Measurements from ENCODE around the gene FTSJ1. TPM values are rescaled to one million over a fixed set of nuclear protein-coding genes. Genes with fewer than 3 reads are reported as not detected.
"Not testable (repeated sequence)": the region's sequence is repeated elsewhere in the genome, so short reads cannot be mapped to it uniquely, and the experiment has no call there.

Gene FTSJ1, protein sequence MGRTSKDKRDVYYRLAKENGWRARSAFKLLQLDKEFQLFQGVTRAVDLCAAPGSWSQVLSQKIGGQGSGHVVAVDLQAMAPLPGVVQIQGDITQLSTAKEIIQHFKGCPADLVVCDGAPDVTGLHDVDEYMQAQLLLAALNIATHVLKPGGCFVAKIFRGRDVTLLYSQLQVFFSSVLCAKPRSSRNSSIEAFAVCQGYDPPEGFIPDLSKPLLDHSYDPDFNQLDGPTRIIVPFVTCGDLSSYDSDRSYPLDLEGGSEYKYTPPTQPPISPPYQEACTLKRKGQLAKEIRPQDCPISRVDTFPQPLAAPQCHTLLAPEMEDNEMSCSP
- 10 to 100 TPM; 62.8 to 73.9 TPM for total RNA-seq

- CTCF ChIA-PET = interaction anchor here (1.6 to 1.9 kb wide), 2 partner anchors 17 to 64 kb away, joined by 5 read pairs; no protein-coding TSS in a partner anchor
- POLR2A ChIA-PET = no interaction called here
- Mint-ChIP-seq H3K27me3 (no peaks in the 10 kb centered on the region), H3K27ac (peak within 1 kb of the TSS; percentile 93), H3K4me3 (peak within 1 kb of the TSS; percentile 94), H3K36me3 (peaks cover 20% of the 10 kb centered on the region), H3K4me1 (ENCODE audit: low read depth) (peaks cover 33% of the 10 kb centered on the region), H3K9me3 (no peaks in the 10 kb centered on the region)
- peak; percentile 90 for DNase-seq
- intact Hi-C loops (cut with micrococcal nuclease) = loop anchor here (1.0 to 5.0 kb wide), 3 partner anchors 46 to 98 kb away; partner anchors contain the start of genes EBP, RBM3 and TBC1D25
These were observed at the start of gene FTSJ1 for GRCh38 chrX:48475774-48476577. TSS of gene FTSJ1 (plus strand) at chrX:48476199. CDS start at chrX:48478048, 1,849 bp downstream.

DNA sequence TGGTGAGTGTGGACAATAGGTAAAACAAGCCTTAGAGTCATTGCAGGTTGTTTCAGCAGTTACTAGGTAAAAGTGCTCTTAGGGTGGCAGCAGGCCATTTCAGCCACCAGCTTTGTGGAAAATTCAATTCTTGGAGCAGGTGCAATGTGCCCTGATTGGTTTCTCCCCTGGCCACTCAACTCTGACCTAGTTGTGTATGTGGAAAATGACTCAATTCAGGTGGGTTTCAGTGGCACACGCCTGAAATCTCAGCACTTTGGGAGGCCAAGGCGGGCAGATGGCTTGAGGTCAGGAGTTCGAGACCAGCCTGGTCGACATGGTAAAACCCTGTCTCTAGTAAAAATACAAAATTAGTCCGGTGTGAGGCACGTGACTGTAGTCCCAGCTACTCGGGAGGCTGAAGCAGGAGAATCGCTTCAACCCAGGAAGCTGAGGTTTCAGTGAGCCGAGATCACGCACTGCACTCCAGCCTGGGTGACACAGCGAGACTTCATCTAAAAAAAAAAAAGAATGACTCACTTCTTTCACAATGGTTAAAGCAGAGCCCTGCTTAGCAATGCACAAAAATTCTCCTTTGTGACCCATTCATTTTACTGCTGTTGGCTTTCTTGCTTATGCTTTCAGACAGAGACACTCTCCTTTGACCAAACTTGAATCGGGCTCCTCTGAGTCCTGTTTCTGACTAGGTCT is 48.8 kb upstream of the FTSJ1 start:
- H3K4me1 Mint-ChIP-seq (ENCODE audit: low read depth); POLR2A ChIA-PET; H3K9me3 Mint-ChIP-seq; intact Hi-C loops (cut with micrococcal nuclease); H3K27ac Mint-ChIP-seq; H3K4me3 Mint-ChIP-seq; H3K36me3 Mint-ChIP-seq; DNase-seq; CTCF ChIA-PET; H3K27me3 Mint-ChIP-seq: not testable (repeated sequence)

- H3K4me1 Mint-ChIP-seq (ENCODE audit: low read depth) = peaks cover 13% of the 10 kb centered on the region
- DNase-seq; H3K27me3 Mint-ChIP-seq; POLR2A ChIA-PET; CTCF ChIA-PET; H3K9me3 Mint-ChIP-seq; intact Hi-C loops (cut with micrococcal nuclease); H3K4me3 Mint-ChIP-seq; H3K27ac Mint-ChIP-seq; H3K36me3 Mint-ChIP-seq: not testable (repeated sequence)
These were observed 46.4 kb upstream of the FTSJ1 start for GRCh38 chrX:48429606-48430005.

- DNase-seq; H3K27me3 Mint-ChIP-seq; POLR2A ChIA-PET; H3K27ac Mint-ChIP-seq; intact Hi-C loops (cut with micrococcal nuclease); CTCF ChIA-PET; H3K36me3 Mint-ChIP-seq; H3K9me3 Mint-ChIP-seq; H3K4me3 Mint-ChIP-seq: not testable (repeated sequence)
- H3K4me1 Mint-ChIP-seq (ENCODE audit: low read depth) = peaks cover 13% of the 10 kb centered on the region
These were observed 45.8 kb upstream of the FTSJ1 start for GRCh38 chrX:48430166-48430565.

- H3K36me3 Mint-ChIP-seq; H3K27me3 Mint-ChIP-seq; intact Hi-C loops (cut with micrococcal nuclease); H3K4me3 Mint-ChIP-seq; H3K4me1 Mint-ChIP-seq (ENCODE audit: low read depth); POLR2A ChIA-PET; CTCF ChIA-PET; H3K27ac Mint-ChIP-seq: not testable (repeated sequence)
- DNase-seq = peak; percentile 29
- peaks cover 10% of the 10 kb centered on the region for H3K9me3 Mint-ChIP-seq
These were observed 42.3 kb upstream of the FTSJ1 start for GRCh38 chrX:48433713-48434112.

DNA sequence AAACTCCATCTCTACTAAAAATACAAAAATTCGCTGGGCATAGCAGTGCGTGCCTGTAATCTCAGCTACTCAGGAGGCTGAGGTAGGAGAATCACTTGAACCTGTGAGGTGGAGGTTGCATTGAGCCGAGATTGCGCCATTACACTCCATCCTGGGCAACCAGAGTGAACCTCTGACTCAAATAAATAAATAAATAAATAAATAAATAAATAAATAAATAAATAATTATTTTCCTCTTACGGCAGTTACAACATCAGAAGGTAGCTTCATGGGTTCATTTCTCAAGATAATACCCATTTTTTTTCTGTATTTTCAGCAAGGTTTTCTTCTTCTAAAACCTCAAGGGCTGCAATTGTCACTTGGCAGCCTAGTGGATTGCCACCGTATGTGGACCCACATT is 28.8 kb upstream of the FTSJ1 start:
- H3K27ac Mint-ChIP-seq; POLR2A ChIA-PET; H3K9me3 Mint-ChIP-seq; intact Hi-C loops (cut with micrococcal nuclease); H3K4me3 Mint-ChIP-seq; H3K36me3 Mint-ChIP-seq; DNase-seq; CTCF ChIA-PET; H3K4me1 Mint-ChIP-seq (ENCODE audit: low read depth); H3K27me3 Mint-ChIP-seq: not testable (repeated sequence)

DNA sequence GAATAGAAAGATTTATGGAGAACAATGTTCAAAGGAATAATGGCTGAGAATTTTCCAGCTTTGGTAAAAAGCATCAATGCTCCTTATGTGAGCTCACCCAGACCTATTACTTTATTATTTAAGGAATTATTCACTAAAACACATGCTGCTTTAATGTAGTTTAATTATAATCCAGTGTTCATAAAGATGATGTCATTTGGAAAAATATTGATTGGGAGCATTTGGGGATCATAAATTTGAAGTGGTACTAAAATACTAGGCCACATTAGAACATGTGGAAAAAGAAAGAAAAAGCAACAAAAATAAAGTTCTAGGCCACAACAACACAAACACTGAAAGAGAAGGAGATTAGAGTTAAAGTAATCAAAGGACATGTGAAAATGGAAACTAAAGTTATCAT is 25.9 kb upstream of the FTSJ1 start:
- intact Hi-C loops (cut with micrococcal nuclease) = no loop called here
- Mint-ChIP-seq H3K27me3 (no peaks in the 10 kb centered on the region), H3K9me3 (no peaks in the 10 kb centered on the region), H3K4me3 (no peak overlapping the region), H3K4me1 (ENCODE audit: low read depth) (no peaks in the 10 kb centered on the region), H3K36me3 (no peaks in the 10 kb centered on the region), H3K27ac (no peak overlapping the region)
- DNase-seq = no peak
- CTCF ChIA-PET = no interaction called here
- POLR2A ChIA-PET = no interaction called here

DNA sequence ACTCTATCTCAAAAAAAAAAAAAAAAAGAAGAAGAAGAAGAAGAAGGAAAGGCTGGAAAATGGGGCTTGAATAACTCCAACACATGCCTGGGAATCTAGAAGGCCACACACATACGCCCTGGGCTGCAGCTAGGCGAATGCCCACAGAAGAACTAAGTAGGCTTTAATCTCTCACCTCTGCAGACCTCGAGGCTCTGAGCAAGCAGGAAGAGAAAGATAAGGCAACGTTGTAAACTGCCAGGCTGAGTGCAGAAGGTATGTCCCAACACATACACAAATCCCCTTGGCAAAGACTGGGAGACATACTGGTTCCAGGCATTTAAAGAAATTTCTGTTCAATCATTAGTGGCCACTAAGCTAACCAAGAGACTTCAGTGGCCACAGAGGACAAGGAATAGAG is 24.3 kb upstream of the FTSJ1 start:
- Mint-ChIP-seq H3K4me3 (no peak overlapping the region), H3K4me1 (ENCODE audit: low read depth) (no peaks in the 10 kb centered on the region), H3K9me3 (no peaks in the 10 kb centered on the region), H3K27me3 (no peaks in the 10 kb centered on the region), H3K27ac (no peak overlapping the region), H3K36me3 (peaks cover 2% of the 10 kb centered on the region)
- no peak for DNase-seq
- CTCF ChIA-PET = no interaction called here
- intact Hi-C loops (cut with micrococcal nuclease) = no loop called here
- POLR2A ChIA-PET = no interaction called here

DNA sequence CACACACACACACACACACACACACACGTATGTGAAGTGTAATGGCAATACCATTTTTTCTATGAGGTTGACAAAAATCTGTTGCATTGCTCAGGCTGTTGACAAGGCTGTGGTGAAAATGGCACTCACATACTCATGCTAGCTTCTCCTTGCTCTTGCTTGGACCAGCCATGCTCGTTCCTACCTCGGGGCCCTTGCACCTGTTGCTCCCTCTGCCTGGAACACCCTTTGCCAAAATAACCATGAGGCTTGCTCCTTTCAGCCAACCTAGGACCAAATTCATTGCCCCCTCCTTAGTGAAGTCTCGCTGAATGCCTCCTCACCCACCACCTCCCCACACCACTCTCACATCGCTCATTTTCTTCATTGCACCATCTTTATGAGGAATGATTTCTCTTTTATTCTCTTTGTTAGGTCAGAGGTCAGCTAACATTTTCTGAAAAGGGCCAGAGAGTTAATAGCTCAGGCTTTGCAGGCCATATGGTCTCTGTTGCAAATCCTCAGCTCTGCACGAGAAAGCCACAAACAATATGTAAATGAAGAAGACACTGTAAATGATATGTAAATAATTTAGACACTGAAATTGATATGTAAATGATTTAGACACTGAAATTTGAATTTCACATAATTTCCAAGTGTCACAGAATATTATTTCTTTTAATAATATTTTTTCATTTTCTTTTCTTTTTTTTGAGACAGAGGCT is 19.2 kb upstream of the FTSJ1 start:
- Mint-ChIP-seq H3K27ac (no peak overlapping the region), H3K4me1 (ENCODE audit: low read depth) (no peaks in the 10 kb centered on the region), H3K4me3 (no peak overlapping the region), H3K36me3 (peaks cover 29% of the 10 kb centered on the region), H3K27me3 (no peaks in the 10 kb centered on the region), H3K9me3 (no peaks in the 10 kb centered on the region)
- DNase-seq = no peak
- POLR2A ChIA-PET = interaction anchor here (0.5 to 0.7 kb wide), 2 partner anchors 122 to 233 kb away, joined by 3 read pairs; no protein-coding TSS in a partner anchor
- intact Hi-C loops (cut with micrococcal nuclease) = no loop called here
- CTCF ChIA-PET = no interaction called here

GRCh38 chrX:48458711-48459110 is 17.3 kb upstream of the FTSJ1 start:
- ChIA-PET CTCF (no interaction called here), POLR2A (no interaction called here)
- Mint-ChIP-seq H3K27me3 (no peaks in the 10 kb centered on the region), H3K9me3 (no peaks in the 10 kb centered on the region), H3K4me3 (no peak overlapping the region), H3K36me3 (peaks cover 39% of the 10 kb centered on the region), H3K27ac (no peak overlapping the region), H3K4me1 (ENCODE audit: low read depth) (peaks cover 4% of the 10 kb centered on the region)
- intact Hi-C loops (cut with micrococcal nuclease) = no loop called here
- no peak for DNase-seq

DNA sequence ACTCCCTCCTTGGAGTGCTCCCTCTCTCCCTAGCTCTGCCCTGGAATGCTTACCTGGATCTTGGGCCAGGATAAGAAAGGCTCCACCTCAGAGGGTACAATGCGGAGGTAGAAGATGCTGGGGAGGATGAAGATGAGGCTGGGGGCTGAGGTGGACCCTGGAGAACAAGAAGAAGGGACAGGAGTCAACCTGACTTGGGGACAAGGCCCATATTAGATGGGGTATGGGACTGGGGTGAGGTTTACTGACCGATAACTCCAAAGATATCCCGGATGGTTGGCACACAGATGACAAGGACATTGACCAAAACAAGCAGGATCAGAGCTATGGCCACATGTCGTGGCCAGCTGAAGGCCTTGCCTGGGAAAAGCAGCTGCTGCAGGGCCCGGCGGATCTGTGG is 16.5 kb upstream of the FTSJ1 start:
- CTCF ChIA-PET = no interaction called here
- Mint-ChIP-seq H3K4me1 (ENCODE audit: low read depth) (peaks cover 10% of the 10 kb centered on the region), H3K27ac (no peak overlapping the region), H3K36me3 (peaks cover 44% of the 10 kb centered on the region), H3K27me3 (no peaks in the 10 kb centered on the region), H3K9me3 (no peaks in the 10 kb centered on the region), H3K4me3 (no peak overlapping the region)
- no peak for DNase-seq
- intact Hi-C loops (cut with micrococcal nuclease) = no loop called here
- POLR2A ChIA-PET = no interaction called here

GRCh38 chrX:48460031-48460430 is 16.0 kb upstream of the FTSJ1 start:
- Mint-ChIP-seq H3K4me3 (no peak overlapping the region), H3K27me3 (no peaks in the 10 kb centered on the region), H3K4me1 (ENCODE audit: low read depth) (peaks cover 11% of the 10 kb centered on the region), H3K27ac (peak overlapping the region; percentile 40), H3K36me3 (peaks cover 45% of the 10 kb centered on the region), H3K9me3 (no peaks in the 10 kb centered on the region)
- ChIA-PET CTCF (no interaction called here), POLR2A (no interaction called here)
- intact Hi-C loops (cut with micrococcal nuclease) = no loop called here
- no peak for DNase-seq
